Ramos (cell line): ENCODE data around the gene TLX2.

ENCODE experiments used
- in situ Hi-C: fragments of 300-500 bp; cut with MboI; formaldehyde crosslinking; loops from one replicate; pipeline ENCODE4 v1.14.3; 2022; ENCODE audit warnings: low sequenced_read_pairs; ENCODE audit not compliant: unreplicated experiment

The TLX2 gene

GRCh38 chr2:74496997-74497776 lies 17.1 kb upstream of the TLX2 start:
- in situ Hi-C loops: no loop called here

DNA sequence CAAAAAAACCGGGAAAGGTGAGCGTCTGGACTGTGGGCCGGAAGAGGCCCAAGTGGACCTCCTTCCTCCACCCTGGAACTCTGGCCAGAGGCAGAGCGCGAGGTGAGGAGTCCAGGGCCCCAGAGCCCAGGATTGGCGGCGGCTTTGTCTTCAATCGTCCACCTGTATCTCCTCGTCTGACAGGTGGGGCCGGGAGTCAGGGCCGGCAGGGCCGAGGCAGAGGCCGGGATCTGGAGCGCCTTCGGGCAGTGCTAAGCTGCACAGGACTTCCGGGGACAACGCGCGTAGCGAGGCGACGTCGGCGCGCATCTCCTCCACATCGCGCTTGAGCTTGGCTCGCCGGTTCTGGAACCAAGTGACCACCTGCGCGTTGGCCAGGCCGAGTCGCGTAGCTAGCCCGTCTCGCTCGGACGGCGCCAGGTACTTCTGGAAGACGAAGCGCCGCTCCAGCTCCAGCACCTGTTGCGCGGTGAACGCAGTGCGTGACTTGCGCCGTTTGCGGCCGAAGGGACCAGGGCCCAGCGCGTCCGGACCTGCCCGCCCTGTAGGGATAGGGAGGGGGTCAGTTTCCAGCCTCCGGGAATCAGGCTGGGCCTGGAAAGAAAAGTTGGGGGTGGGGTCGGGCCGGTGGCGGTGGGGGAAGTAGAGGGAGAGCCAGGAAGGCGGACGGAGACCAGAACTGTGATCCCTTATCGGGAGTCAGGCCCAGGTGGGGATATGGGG lies 16.3 kb upstream of the TLX2 start:
- in situ Hi-C loops: no loop called here

- in situ Hi-C loops: no loop called here
Observed at GRCh38 chr2:74498500-74499266, 15.6 kb upstream of the TLX2 start.

DNA sequence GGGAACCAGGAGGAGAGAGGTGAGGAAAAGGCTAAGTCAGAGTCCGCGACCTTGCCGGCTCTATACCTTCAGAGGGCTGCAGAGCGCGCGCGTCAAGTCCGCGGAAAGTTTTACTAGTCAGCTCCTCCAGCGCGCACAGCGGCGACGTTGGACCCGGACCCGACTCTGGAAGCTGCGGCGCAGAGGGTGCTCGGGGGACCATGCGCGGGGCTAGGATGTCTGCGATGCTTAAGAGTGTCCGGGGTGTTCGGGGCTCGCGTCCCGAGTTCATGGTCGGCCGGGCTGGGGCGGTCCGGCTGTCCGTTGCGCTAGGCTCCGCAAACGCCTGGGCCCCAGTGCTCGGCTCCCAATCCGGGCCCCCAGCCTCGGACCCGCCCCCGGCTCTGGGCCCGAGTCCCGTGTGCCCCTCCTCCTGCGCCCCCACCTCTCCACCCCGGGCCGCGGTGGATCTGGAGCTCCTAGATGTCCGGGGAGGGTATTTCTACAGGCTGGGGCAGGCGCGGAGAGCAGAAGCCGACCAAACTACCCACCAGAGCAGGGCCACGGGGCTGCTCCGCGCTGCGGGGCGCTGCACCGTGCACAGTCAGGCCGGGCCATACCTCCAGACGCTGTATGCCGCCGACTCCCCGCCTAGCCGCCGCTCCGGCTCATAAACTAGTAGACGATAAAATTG lies 14.8 kb upstream of the TLX2 start, which contains the start of gene LBX2:
LBX2 (minus strand) TSS at position 337 of the 673 bp plus-strand sequence; CDS start at position 271, 66 bp downstream.
- in situ Hi-C loops: no loop called here

DNA sequence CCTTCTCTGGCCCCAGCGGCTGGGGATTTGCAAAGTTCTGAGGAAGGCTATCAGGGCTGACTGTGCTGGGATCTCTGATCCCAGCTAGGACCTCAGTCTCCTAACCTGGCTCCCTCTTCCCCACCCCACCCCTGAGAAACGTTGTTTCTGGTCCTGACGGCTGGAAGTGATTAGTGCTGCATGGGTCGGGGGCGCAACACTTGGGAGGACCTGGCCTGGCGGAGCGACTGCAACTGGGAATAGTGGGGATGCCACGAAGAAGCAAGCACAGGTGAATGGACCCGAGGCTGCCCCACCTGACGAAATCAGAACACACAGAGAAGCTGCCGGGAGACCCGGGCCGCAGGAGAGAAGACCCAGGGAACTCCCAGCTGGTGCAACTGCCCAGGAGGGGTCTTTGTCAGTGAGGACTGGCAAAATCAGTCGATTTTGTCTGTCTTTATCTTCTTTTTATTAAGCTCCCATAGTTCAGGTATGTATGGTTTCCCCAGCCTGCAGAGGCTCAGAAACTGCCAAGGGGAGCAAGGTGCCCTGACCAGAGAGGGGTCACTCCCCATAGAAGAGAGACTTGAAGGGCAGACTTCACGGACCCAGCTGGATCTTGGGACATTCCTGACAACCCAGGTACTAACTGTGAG lies 14.2 kb upstream of the TLX2 start:
- in situ Hi-C loops: no loop called here

- in situ Hi-C loops: no loop called here
Observed at GRCh38 chr2:74500578-74500946, 13.7 kb upstream of the TLX2 start.

DNA sequence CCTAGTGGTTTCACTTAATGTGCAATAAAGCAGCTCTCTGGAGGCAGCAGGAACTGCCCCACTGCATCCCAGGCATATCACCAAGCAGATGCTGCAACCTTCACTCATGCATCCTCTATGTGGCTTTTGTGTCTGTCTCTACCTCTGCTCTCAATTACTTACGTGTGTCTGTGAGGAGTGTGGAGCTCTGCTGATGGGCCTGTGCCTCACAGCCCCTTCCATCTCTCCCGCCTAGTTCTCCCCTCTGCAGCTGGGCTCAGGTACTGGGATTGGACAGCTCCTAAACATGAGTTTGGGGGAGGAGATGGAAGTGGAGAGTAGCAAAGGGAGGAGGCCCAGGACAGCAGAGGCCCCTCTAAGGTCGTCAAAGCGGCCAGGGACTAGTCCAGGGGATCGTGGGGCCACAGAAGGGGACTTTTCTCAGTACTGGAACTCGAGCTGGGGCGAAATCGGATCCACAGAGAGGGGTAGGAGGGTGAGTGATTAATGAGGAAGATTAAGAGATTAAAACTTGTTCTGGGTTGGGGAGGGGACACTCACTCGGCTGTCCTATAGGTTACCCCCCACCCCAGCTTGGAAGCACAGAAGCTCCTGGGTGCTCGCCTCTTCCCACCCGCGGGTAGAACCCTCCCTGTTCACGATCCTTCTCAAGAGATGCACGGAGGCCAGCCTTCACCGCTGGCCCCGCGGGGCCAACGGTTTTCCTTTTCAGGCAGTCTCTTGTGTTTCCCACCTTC lies 12.7 kb upstream of the TLX2 start:
- in situ Hi-C loops: no loop called here

GRCh38 chr2:74502147-74502719 lies 12.0 kb upstream of the TLX2 start:
- in situ Hi-C loops: no loop called here

GRCh38 chr2:74502720-74503505 lies 11.3 kb upstream of the TLX2 start:
- in situ Hi-C loops: no loop called here

GRCh38 chr2:74503506-74504475 lies 10.5 kb upstream of the TLX2 start:
- in situ Hi-C loops: no loop called here

DNA sequence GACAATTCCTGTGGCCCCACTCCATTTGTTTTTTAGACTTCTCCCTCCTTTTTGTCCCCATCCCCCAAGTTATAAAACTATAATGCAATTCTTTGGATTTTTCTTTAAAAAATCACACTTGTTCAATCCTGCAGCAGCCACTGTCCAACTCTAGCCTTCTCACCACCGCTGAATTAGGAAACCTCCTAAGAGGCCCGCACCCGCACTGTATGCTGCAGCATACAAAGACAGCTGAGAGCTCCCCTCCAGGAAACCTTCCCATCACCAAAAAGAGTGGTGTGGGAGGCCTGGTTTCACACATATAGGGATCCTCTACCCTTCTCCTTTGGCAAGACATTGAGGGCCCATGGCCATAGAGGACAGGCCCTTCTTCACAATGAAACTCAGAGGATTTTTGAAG lies 9.7 kb upstream of the TLX2 start:
- in situ Hi-C loops: no loop called here

DNA sequence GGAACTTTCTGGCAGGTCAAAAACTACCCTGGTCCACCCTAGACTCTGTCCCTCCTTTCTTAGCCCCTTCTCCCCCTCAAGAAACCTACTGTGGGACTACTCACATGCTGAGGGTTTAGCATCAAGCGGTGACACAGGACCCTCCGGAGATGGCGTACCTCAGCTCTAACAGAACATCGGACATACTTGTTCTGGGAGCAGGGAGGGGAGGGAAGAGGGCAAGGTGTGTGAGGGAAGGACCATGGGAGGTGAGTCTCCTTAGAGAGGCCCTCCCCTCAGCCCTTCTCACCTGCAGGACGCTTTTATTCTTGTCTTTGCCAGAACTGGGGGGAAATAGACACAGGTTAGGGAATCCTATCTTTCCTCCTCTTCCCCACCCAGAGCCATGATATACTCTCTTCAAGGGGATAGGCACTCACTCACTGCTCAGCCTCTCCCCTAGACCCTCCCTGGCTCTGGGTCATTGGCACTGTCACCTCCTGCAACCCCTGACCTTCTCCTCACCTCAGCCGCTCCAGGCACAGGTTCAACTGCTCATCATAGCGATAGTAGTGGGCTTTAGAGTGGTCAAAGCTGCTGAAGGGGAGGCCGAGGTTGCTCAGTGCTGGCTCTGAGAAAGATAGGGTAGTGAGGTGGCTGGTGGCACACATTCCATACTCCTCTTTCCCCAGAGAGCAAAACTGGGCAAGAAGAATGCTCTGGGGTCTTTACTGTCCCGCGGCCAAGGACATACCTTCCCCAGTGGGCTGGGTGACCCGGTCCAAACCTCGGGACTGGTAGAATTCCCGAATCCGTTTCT lies 8.6 kb upstream of the TLX2 start:
- in situ Hi-C loops: no loop called here

- in situ Hi-C loops: no loop called here
Observed at GRCh38 chr2:74507145-74507925, 6.9 kb upstream of the TLX2 start, which contains the start of gene PCGF1. TSS of gene PCGF1 (minus strand) at chr2:74507695. CDS start at chr2:74507668, 27 bp downstream.

- in situ Hi-C loops: no loop called here
Observed at GRCh38 chr2:74507926-74508520, 6.2 kb upstream of the TLX2 start.

GRCh38 chr2:74510272-74510671 lies 4.0 kb upstream of the TLX2 start:
- in situ Hi-C loops: no loop called here
